GM12878 (cell line): ENCODE data around the gene TUT4.

Experiments
- CTCF ChIP-seq, 3 experiments: IDR thresholded peaks in 2 of 3; conservative IDR thresholded peaks in 1 of 3; 2 replicates each; pipeline ENCODE4 v1.5.1; 2011; ENCODE audit warnings: low read depth in 3 of 3, low read length in 3 of 3, mild to moderate bottlenecking in 3 of 3, control low read depth in 2 of 3, moderate library complexity in 2 of 3, inconsistent platforms in 1 of 3, mixed read lengths in 1 of 3; ENCODE audit not compliant: control insufficient read depth in 2 of 3, insufficient read depth in 1 of 3; ENCODE audit errors: extremely low read depth in 1 of 3
- EP300 ChIP-seq, 2 experiments: fragments of 150-350 bp in 1 of 2; IDR thresholded peaks; 2 replicates each; pipeline ENCODE4 v1.6.1; 2011 to 2012; ENCODE audit warnings: low read depth in 2 of 2, low read length in 2 of 2, borderline replicate concordance in 1 of 2, improper control_type of control experiment in 1 of 2, inconsistent platforms in 1 of 2; ENCODE audit not compliant: control insufficient read depth in 1 of 2
- ESRRA ChIP-seq: IDR thresholded peaks from 2 replicates; pipeline ENCODE4 v1.6.1; 2012; ENCODE audit warnings: mild to moderate bottlenecking, low read length, improper control_type of control experiment
- FOXK2 ChIP-seq: fragments of 450-650 bp; IDR thresholded peaks from 2 replicates; pipeline ENCODE4 v1.6.1; 2017; ENCODE audit warnings: mild to moderate bottlenecking, moderate library complexity
- JUNB ChIP-seq: IDR thresholded peaks from 2 replicates; pipeline ENCODE4 v1.6.1; 2016; ENCODE audit warnings: antibody characterized with exemption, mild to moderate bottlenecking
- MYC ChIP-seq: IDR thresholded peaks from 2 replicates; pipeline ENCODE4 v1.6.1; 2011; ENCODE audit warnings: mild to moderate bottlenecking, low read length, moderate library complexity, inconsistent platforms; ENCODE audit not compliant: insufficient read depth, insufficient replicate concordance, insufficient read length, severe bottlenecking
- PML ChIP-seq: IDR thresholded peaks from 2 replicates; pipeline ENCODE4 v1.6.1; 2012; ENCODE audit warnings: low read length, inconsistent platforms
- POLR2A ChIP-seq: IDR thresholded peaks from 2 replicates; pipeline ENCODE4 v1.6.1; 2011; ENCODE audit warnings: low read depth, mild to moderate bottlenecking, low read length
- SMAD5 ChIP-seq: IDR thresholded peaks from 2 replicates; pipeline ENCODE4 v1.6.1; 2016; ENCODE audit warnings: antibody characterized with exemption, low read depth
- TF ChIP-seq, protein P1 (sequence below): IDR thresholded peaks from 2 replicates; pipeline ENCODE4 v1.6.1; 2011; ENCODE audit warnings: mild to moderate bottlenecking, low read depth, low read length, moderate library complexity; ENCODE audit not compliant: insufficient replicate concordance

- TF ChIP-seq CTCF (IDR thresholded peaks at IDR 0.05 in 2 of 3, conservative IDR thresholded peaks at IDR 0.05 in 1 of 3; ENCODE audit: control insufficient read depth in 2 of 3, extremely low read depth in 1 of 3, insufficient read depth in 1 of 3, low read depth in 3 of 3, low read length in 3 of 3), result no peak
- TF ChIP-seq MYC, result no peak
- TF ChIP-seq SMAD5, result no peak
- TF ChIP-seq PML, result no peak
- TF ChIP-seq POLR2A, result no peak
- TF ChIP-seq, protein P1, sequence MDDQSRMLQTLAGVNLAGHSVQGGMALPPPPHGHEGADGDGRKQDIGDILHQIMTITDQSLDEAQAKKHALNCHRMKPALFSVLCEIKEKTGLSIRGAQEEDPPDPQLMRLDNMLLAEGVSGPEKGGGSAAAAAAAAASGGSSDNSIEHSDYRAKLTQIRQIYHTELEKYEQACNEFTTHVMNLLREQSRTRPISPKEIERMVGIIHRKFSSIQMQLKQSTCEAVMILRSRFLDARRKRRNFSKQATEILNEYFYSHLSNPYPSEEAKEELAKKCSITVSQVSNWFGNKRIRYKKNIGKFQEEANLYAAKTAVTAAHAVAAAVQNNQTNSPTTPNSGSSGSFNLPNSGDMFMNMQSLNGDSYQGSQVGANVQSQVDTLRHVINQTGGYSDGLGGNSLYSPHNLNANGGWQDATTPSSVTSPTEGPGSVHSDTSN, result no peak
- TF ChIP-seq EP300 (IDR thresholded peaks at IDR 0.05; ENCODE audit: borderline replicate concordance in 1 of 2, control insufficient read depth in 1 of 2, low read depth in 2 of 2, low read length in 2 of 2), result no peak
- no peak for TF ChIP-seq FOXK2
- no peak for TF ChIP-seq ESRRA
- no peak for TF ChIP-seq JUNB
These were observed 20.6 kb downstream of the TUT4 start for GRCh38 chr1:52532247-52532646.
